OCI-LY7 (cell line): ENCODE data around the gene KYNU.
A peak's percentile ranks its signal among the peaks of the same experiment; 100 is the strongest.

Experiments
- CTCF ChIP-seq: fragments of 200-600 bp; sonication (generic); conservative IDR thresholded peaks from 2 replicates; pipeline ENCODE4 v1.5.1; 2014; ENCODE audit warnings: mild to moderate bottlenecking, antibody characterized with exemption, low read length, moderate library complexity, mixed read lengths
- EZH2phosphoT487 ChIP-seq: fragments of 200-600 bp; sonication (generic); IDR thresholded peaks from 2 replicates; pipeline ENCODE4 v1.6.1; 2018; ENCODE audit warnings: low read depth, borderline replicate concordance, mild to moderate bottlenecking, mixed run types, antibody characterized with exemption, low read length, moderate library complexity, mixed read lengths

DNA sequence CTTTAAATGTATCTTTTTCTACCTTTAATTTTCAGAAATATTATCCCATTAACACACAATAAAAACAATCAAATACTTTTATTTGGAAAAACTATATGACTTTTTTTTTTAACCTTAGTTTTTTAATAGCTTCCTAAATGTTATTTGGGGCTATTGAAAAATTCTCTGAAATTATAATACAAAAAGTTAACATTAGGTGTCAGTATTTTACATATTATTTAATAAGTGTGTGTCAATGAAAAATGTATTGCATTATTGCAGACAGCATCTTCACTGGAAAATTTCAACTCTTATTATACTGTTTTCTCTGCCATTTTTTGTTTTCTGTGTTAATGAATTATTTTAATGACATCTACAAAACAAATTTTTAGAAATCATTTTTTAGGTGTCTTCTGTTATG, 200.6 kb downstream of the KYNU start:
- TF ChIP-seq CTCF (peak; percentile 63), EZH2phosphoT487 (no peak)
